RWPE2 (cell line): ENCODE results near the gene ARHGEF11.

Experiments
- ATAC-seq: fragments of 200-7000 bp; cut with Tn5 transposase; 3 replicates; pipeline ENCODE4 v1.9.1; 2021; ENCODE audit warnings: low read depth
- DNase-seq: peaks from one replicate; pipeline ENCODE4 v3.0.0-alpha.2; 2020; ENCODE audit warnings: low spot score
- H3K27ac ChIP-seq: fragments of 450-650 bp; 2 replicates; pipeline ENCODE4 v1.5.1; 2017; ENCODE audit warnings: mild to moderate bottlenecking; ENCODE audit not compliant: poor library complexity, severe bottlenecking
- H3K27me3 ChIP-seq: fragments of 250-450 bp; sonication (Bioruptor Pico); 2 replicates; pipeline ENCODE4 v1.5.1; 2021; ENCODE audit warnings: mild to moderate bottlenecking, moderate library complexity; ENCODE audit not compliant: insufficient read depth, poor library complexity, severe bottlenecking
- H3K36me3 ChIP-seq: fragments of 250-450 bp; sonication (Bioruptor Pico); 2 replicates; pipeline ENCODE4 v1.5.1; 2020; ENCODE audit warnings: low read depth, mild to moderate bottlenecking, moderate library complexity
- H3K4me1 ChIP-seq: fragments of 250-450 bp; sonication (Bioruptor Pico); 2 replicates; pipeline ENCODE4 v1.5.1; 2021; ENCODE audit warnings: mild to moderate bottlenecking, moderate library complexity; ENCODE audit not compliant: insufficient read depth, poor library complexity, severe bottlenecking
- H3K4me3 ChIP-seq: fragments of 250-450 bp; sonication (Bioruptor Pico); 2 replicates; pipeline ENCODE4 v1.5.1; 2021; ENCODE audit warnings: mild to moderate bottlenecking, moderate library complexity; ENCODE audit not compliant: severe bottlenecking
- H3K9me3 ChIP-seq: fragments of 250-450 bp; sonication (Bioruptor Pico); 2 replicates; pipeline ENCODE4 v1.5.1; 2021; ENCODE audit warnings: mild to moderate bottlenecking, moderate library complexity; ENCODE audit not compliant: severe bottlenecking
- CTCF ChIP-seq: fragments of 450-650 bp; IDR thresholded peaks from one replicate; pipeline ENCODE4 v1.5.1; 2017; ENCODE audit warnings: mild to moderate bottlenecking, moderate library complexity; ENCODE audit not compliant: poor library complexity, severe bottlenecking

The ARHGEF11 gene

GRCh38 chr1:156980551-156980950 is 65.0 kb downstream of the ARHGEF11 start:
- DNase-seq, result no peak
- H3K4me3 ChIP-seq, result no peak overlapping the region
- no peak for ATAC-seq
- TF ChIP-seq CTCF, result no peak
- no peaks in the 10 kb centered on the region for H3K27me3 ChIP-seq
- H3K36me3 ChIP-seq, result peaks cover 20% of the 10 kb centered on the region
- no peaks in the 10 kb centered on the region for H3K4me1 ChIP-seq
- H3K9me3 ChIP-seq, result no peaks in the 10 kb centered on the region
- no peak overlapping the region for H3K27ac ChIP-seq

GRCh38 chr1:156975084-156975483 is 70.5 kb downstream of the ARHGEF11 start:
- no peak for TF ChIP-seq CTCF
- Histone ChIP-seq H3K36me3 (peaks cover 27% of the 10 kb centered on the region), H3K27ac (no peak overlapping the region), H3K27me3 (no peaks in the 10 kb centered on the region), H3K4me1 (no peaks in the 10 kb centered on the region), H3K4me3 (no peak overlapping the region), H3K9me3 (no peaks in the 10 kb centered on the region)
- ATAC-seq (no peak), DNase-seq (no peak)

GRCh38 chr1:156973417-156973816 is 72.1 kb downstream of the ARHGEF11 start:
- no peak for TF ChIP-seq CTCF
- peaks cover 32% of the 10 kb centered on the region for H3K36me3 ChIP-seq

GRCh38 chr1:156970017-156970416 is 75.5 kb downstream of the ARHGEF11 start:
- H3K9me3 ChIP-seq, result no peaks in the 10 kb centered on the region
- DNase-seq (no peak), ATAC-seq (no peak)
- peaks cover 19% of the 10 kb centered on the region for H3K36me3 ChIP-seq
- peak; percentile 19 for TF ChIP-seq CTCF
- H3K27ac ChIP-seq, result no peak overlapping the region
- no peak overlapping the region for H3K4me3 ChIP-seq
- no peaks in the 10 kb centered on the region for H3K4me1 ChIP-seq
- no peaks in the 10 kb centered on the region for H3K27me3 ChIP-seq

More at GRCh38 chr1:156973417-156973816, 72.1 kb downstream of the ARHGEF11 start:
- H3K4me3 ChIP-seq, result no peak overlapping the region
- no peak overlapping the region for H3K27ac ChIP-seq
- H3K27me3 ChIP-seq, result no peaks in the 10 kb centered on the region
- DNase-seq (no peak), ATAC-seq (no peak)
- H3K4me1 ChIP-seq, result no peaks in the 10 kb centered on the region
- H3K9me3 ChIP-seq, result no peaks in the 10 kb centered on the region

GRCh38 chr1:156969496-156969895 is 76.0 kb downstream of the ARHGEF11 start:
- H3K4me3 ChIP-seq, result no peak overlapping the region
- no peaks in the 10 kb centered on the region for H3K27me3 ChIP-seq
- no peak for TF ChIP-seq CTCF
- no peaks in the 10 kb centered on the region for H3K4me1 ChIP-seq
- DNase-seq (no peak), ATAC-seq (no peak)
- peaks cover 15% of the 10 kb centered on the region for H3K36me3 ChIP-seq
- H3K9me3 ChIP-seq, result no peaks in the 10 kb centered on the region
- H3K27ac ChIP-seq, result no peak overlapping the region
